Measurements from ENCODE around the gene VEGFC.

GRCh38 chr4:176744091-176744490 lies 48.6 kb downstream of the VEGFC start:
- no peak for TF ChIP-seq CTCF (IDR thresholded peaks at IDR 0.05; ENCODE audit: poor library complexity, severe bottlenecking)
- no peak for TF ChIP-seq EZH2 (IDR thresholded peaks at IDR 0.05; ENCODE audit: borderline replicate concordance, insufficient read depth, low read length, poor library complexity, severe bottlenecking)

All from neural cell (in vitro differentiated cells).